ENCODE results near the gene RPS28.
"Not testable (repeated sequence)": the region's sequence is repeated elsewhere in the genome, so short reads cannot be mapped to it uniquely, and the experiment has no call there.

Gene RPS28

GRCh38 chr19:8340341-8341096 is 19.2 kb downstream of the RPS28 start:
- in situ Hi-C loops (cut with MboI; ENCODE audit: low sequenced_read_pairs): no loop called here

DNA sequence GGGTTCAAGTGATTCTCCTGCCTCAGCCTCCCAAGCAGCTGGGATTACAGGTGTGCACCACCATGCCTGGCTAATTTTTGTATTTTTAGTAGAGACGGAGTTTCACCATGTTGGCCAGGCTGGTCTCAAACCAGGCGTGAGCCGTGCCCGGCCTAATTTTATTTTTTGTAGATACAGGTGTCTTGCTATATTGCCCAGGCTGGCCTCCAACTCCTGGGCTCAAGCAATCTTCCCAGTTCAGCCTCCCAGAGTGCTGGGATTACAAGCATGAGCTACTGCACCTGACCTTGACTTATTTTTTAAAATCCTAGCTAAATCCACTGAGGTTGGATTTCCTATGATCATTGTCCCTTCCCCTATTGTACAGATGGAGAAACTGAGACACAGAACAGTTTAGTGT is 20.2 kb downstream of the RPS28 start:
- in situ Hi-C loops (cut with MboI; ENCODE audit: low sequenced_read_pairs): not testable (repeated sequence)

- in situ Hi-C loops (cut with MboI; ENCODE audit: low sequenced_read_pairs): no loop called here
Measured at GRCh38 chr19:8342316-8342683, 21.0 kb downstream of the RPS28 start.

DNA sequence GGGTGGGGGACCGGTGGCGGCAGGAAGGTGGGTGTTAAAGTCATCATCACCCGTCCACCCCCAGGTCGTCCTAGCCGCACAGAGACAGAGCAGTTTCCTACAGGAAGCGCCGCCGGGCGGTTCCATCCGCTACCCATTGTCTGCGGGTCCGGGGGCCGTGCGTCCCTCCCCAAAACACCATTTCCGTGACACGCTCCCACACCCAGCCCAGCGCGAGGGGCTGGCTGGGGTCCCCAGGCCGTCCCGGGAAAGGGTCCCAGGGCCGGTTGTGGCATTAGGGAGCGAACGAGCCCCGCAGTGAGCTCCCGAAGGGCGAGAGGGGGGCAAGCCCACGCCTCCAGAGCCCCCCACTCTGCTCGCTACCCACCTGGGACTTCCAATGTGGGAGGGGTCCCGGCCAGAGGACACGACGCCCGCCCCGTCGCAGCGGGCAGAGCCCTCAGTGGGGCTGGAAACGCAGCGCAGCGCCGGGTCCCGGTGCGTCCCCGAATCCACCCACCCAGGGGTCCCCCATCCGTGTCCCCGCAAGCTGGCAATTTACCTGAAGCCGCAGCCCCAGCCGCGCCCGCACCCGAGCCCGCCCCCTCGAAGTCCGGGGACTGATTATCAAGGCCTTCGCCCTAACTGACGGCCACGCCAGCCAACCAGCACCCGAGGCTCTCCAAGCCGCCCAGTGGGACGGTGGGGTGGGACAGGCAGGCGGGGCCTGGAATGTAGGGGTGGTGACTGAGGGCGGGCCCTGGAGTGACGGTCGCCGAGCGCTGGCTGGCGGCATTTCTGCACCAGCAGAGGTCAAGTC is 21.6 kb downstream of the RPS28 start, which contains the start of gene KANK3:
KANK3 (minus strand) TSS at position 579 of the 799 bp plus-strand sequence. CDS start 5,434 bp downstream, outside the sequence.
- in situ Hi-C loops (cut with MboI; ENCODE audit: low sequenced_read_pairs): no loop called here

DNA sequence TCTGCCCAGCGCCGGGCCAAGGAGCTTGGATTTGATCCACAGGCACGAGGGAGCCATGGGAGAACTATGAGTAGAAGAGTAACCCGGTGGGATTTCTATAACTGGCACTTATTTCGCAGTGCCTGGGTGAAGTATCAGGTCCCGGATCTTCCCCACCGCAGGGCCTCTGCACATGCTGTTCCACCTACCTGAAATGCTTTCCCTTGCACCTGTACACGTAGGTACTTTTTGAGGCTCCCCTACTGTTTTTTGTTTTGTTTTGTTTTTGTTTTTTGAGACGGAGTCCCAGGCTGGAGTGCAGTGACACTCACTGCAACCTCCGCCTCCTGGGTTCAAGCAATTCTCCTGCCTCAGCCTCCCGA is 22.2 kb downstream of the RPS28 start:
- in situ Hi-C loops (cut with MboI; ENCODE audit: low sequenced_read_pairs): no loop called here

DNA sequence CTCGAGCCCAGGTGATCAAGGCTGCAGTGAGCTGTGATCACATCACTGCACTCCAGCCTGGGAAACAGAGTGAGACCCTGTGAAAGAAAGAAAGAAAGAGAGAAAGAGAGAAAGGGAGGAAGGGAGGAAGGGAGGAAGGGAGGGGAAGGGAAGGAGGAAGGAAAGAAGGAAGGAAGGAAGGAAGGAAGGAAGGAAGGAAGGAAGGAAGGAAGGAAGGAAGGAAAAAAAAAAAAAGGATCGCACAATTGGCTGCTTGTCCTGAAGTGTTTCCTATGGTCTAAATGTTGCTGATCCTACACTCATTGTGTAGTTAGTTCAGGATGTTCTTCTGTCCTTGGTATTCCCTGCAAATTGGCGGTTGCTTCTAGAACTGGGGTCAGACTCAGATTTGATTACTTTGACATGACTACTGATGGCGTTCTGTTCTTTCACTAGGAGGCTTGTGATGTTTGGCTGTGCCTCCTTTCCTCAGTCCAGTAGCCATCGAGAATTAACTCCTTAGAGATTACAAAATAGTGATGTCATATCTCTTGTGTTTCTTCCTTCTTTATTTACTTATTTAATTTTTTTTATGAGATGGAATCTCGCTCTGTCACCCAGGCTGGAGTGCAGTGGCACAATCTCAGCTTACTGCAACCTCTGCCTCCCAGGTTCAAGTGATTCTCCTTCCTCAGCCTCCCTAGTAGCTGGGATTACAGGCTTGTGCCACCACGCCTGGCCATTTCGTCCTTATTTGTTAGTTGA is 28.5 kb downstream of the RPS28 start:
- in situ Hi-C loops (cut with MboI; ENCODE audit: low sequenced_read_pairs): not testable (repeated sequence)

DNA sequence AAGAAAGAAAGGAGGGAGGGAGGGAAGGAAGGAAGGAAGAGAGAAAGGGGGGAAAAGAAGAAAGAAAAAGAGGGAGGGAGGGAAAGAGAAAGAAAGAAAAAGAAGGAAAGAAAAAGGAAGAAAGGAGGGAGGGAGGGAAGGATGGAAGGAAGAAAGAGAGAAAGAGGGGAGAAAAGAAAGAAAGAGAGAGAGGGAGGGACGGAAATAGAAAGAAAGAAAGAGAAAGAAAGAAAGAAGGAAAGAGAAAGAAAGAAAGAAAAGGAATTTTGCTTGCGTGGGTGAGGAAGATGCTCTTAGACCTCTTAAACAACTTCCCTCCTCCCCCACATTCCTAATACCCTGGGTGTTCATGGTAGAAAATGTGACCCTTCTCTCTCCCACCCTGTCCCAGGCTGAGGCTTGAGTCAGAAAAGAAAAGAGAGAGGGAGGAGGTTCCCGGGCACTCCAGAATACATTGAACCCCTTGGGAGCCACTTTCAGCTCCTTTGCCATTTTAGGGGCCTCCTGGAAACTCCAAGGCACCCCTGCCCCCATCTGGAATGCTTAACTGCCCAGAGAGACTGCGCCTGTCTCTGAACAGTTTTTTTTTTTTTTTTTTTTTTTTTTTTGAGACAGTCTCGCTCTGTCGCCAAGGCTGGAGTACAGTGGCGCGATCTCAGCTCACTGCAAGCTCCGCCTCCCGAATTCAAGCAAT is 31.0 kb downstream of the RPS28 start:
- in situ Hi-C loops (cut with MboI; ENCODE audit: low sequenced_read_pairs): no loop called here

DNA sequence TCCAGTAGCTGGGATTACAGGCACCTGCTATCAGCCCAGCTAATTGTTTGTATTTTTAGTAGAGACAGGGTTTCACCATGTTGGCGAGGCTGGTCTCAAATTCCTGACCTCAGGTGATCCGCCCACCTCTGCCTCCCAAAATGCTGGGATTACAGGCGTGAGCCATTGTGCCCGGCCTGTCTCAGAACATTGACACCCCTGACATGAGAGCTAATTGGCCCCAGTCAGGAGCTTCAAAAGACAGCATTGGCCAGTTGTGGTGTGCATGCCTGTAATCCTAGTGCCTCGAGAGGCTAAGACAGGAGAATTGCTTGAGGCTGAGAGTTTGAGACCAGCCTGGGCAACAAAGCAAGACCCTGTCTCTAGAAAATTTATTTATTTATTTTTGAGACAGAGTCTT is 31.5 kb downstream of the RPS28 start:
- in situ Hi-C loops (cut with MboI; ENCODE audit: low sequenced_read_pairs): not testable (repeated sequence)

- in situ Hi-C loops (cut with MboI; ENCODE audit: low sequenced_read_pairs): no loop called here
Measured at GRCh38 chr19:8355631-8356402, 34.5 kb downstream of the RPS28 start.

DNA sequence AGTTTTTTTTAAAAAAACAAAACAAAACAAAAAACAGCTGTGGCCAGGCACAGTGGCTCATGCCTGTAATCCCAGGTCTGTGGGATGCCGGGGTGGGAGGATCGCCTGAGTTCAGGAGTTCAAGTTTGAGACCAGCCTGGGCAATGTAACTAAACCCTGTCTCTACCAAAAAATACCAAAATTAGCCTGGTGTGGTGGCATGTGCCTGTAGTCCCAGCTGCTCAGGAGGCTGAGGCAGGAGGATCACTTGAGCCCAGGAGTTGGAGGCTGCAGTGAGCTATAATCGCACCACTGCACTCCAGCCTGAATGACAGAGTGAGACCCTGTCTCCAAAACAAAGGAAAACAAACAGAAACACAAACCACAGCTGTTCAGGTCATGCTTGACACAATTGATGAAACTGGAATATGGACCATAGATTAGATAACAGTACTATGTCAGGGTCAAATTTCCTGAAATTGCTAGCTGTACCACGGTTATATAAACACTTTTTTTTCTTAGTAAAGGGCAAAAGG is 35.8 kb downstream of the RPS28 start:
- in situ Hi-C loops (cut with MboI; ENCODE audit: low sequenced_read_pairs): no loop called here

DNA sequence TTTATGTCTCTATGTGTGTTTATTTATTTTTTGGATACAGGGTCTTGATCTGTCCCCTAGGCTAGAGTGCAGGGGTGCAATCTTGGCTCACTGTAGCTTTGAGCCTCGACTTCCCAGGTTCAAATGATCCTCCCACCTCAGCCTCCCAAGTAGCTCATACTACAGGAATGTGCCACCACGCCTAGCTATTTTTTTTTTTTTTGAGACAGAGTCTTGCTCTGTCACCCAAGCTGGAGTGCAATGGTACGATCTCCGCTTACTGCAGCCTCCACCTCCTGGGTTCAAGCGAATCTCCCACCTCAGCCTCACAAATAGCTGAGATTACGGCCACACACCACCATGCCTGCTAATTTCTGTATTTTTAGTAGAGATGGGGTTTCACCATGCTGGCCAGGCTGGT is 37.7 kb downstream of the RPS28 start:
- in situ Hi-C loops (cut with MboI; ENCODE audit: low sequenced_read_pairs): no loop called here

- in situ Hi-C loops (cut with MboI; ENCODE audit: low sequenced_read_pairs): no loop called here
Measured at GRCh38 chr19:8360196-8360595, 38.9 kb downstream of the RPS28 start.

DNA sequence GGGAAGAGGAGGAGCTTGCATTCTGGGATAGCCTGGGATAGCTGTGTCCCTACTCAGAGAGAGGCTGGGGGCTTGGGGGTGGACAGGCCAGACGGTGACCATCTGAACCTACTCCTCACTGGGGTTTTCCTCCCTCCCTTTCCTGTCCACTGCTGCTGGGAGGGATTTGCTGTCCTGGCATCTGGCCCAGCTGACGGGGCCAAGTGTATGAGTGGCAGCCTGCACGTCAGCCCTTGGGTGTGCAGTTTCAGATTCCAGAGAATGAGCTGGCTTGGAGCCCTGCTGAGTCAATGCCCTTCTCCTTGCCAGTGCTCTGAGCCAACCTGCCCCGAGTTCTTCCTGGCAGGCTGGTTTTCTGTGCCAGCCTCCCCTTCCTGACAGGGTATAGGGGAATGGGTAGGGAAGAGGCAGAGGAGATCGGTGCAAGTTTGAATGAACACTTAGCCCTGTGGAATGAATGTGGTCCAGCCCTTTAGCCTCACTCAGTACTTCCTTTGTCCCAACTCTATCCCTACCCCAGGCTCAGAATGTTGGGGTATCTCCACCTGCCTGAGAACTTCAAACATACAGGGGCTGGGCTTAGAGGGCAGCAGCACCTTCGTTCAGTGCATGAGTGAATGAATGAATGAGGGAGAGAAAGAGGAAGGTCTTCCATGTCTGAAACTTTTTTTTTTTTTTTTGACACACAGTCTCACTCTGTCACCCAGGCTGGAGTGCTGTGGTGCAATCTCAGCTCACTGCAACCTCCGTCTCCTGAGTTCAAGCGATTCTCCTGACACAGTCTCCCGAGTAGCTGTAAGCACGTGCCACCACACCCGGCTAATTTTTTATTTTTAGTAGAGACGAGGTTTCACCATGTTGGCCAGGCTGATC is 40.9 kb downstream of the RPS28 start:
- in situ Hi-C loops (cut with MboI; ENCODE audit: low sequenced_read_pairs): no loop called here

- in situ Hi-C loops (cut with MboI; ENCODE audit: low sequenced_read_pairs): no loop called here
Measured at GRCh38 chr19:8363803-8364771, 42.8 kb downstream of the RPS28 start, which contains the start of gene ANGPTL4. TSS of gene ANGPTL4 (plus strand) at chr19:8364155. CDS start at chr19:8364322, 167 bp downstream.

GRCh38 chr19:8366121-8366581 is 44.9 kb downstream of the RPS28 start:
- in situ Hi-C loops (cut with MboI; ENCODE audit: low sequenced_read_pairs): no loop called here

DNA sequence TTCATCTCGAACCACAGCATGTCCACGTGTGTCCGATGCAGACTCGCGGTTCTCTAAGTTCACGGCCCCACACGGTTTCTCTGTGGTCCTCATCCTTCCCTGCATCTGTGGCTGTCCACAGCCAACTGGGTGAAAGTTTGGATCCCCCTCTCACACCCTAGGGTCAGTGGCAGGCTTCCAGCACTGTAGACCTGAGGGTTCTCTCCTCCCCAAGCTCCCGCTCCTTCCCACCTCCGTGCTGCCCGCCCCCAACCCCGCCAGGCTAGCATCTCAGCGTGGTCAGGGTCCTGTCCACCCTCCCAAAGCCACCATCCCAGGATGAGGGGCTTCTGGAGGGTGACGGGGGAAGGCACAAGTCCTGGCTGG is 45.6 kb downstream of the RPS28 start:
- in situ Hi-C loops (cut with MboI; ENCODE audit: low sequenced_read_pairs): no loop called here

DNA sequence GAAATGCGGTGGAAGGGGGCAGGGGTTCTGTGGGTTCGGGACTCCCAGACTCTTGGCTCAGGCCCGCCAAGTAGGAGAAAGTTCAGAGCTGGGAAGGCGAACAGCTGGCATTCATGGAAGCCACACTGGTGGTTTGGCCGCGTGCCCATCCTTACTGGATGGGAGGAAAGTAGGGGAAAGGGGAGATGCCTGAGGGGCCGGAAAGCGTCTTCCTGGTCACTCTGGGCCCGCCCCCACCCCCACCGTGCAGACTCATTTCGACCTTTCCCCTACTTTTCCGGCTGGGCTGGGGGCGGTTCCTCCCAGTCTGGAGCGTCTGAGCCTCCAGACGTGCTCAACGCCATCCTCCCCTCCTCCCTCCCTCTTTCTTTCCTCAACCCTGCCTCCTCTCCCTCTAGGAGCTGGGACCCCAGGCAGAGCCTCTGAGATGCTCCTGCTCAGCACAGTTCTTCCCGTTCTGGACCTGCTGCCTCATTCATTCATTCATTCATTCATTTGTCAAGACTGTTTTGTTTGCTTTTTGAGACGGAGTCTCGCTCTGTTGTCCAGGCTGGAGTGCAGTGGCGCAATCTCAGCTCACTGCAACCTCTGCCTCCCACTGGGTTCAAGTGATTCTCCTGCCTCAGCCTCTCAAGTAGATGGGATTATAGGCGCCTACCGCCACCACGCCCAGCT is 46.2 kb downstream of the RPS28 start:
- in situ Hi-C loops (cut with MboI; ENCODE audit: low sequenced_read_pairs): no loop called here
